ENCODE measurements around the gene ATP8B4. TPM values are rescaled to one million over a fixed set of nuclear protein-coding genes. Genes with fewer than 3 reads are reported as not detected.

ATP8B4 gene
- total and polyA plus RNA-seq, 2 donors from 2014 or later: 2.1 to 12.5 TPM

DNA sequence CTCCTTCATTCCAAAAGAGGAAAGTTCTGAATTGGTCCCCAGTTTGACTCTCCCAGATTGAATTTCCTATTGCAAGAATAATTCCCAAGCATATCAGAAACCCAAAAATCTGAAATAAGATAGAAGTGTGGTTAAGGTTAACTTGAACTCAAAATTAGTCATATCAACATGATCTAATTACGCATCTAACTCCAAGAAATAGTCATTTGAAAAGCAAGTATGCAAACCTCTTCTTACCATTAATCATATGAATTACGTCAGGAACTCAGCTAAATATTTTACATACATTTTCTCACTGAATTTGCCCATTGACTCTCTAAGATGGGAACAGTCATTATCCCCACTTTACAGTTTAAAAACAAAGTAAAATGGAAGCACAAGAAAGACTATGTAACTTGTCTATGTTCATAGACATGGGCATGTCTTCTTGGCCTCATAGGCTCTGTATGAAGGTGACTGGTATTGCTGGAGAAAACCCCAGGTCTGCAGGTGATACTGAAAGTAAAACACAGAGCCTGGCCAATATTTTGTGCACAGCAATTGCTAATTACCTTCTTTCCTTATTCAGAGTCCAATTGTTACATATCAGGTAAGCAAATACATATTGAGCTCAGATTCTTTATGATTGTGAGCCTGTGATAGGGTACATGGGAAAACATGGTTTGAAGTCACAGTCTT, 139.2 kb downstream of the ATP8B4 start:
- H3K27ac ChIP-seq (ENCODE audit: low read depth in 2 of 2, low read length in 2 of 2): no peak overlapping the region
- H3K9ac ChIP-seq (ENCODE audit: low read length in 3 of 3): no peak overlapping the region
- intact Hi-C loops (cut with DNase I): no loop called here
- no peak for TF ChIP-seq CTCF (IDR thresholded peaks at IDR 0.05; ENCODE audit: borderline replicate concordance, extremely low read depth, insufficient read depth)
- no peaks in the 10 kb centered on the region for H3K4me1 ChIP-seq (ENCODE audit: control insufficient read depth in 2 of 3, insufficient read depth in 2 of 3, low read depth in 1 of 3, low read length in 3 of 3)
- H3K9me3 ChIP-seq (ENCODE audit: control insufficient read depth in 2 of 3, insufficient read depth in 1 of 3, low read length in 3 of 3): no peaks in the 10 kb centered on the region
- H3K4me3 ChIP-seq (ENCODE audit: low read length in 3 of 3): no peak overlapping the region
- DNase-seq: no peak
- H3K27me3 ChIP-seq (ENCODE audit: control insufficient read depth, insufficient read depth, low read length): no peaks in the 10 kb centered on the region
- no peak for FAIRE-seq
- no peaks in the 10 kb centered on the region for H3K36me3 ChIP-seq (ENCODE audit: control insufficient read depth in 2 of 3, insufficient read depth in 3 of 3, low read length in 3 of 3)

GRCh38 chr15:49978121-49978520, 140.9 kb downstream of the ATP8B4 start:
- intact Hi-C loops (cut with DNase I): no loop called here
- Histone ChIP-seq H3K4me1 (ENCODE audit: control insufficient read depth in 2 of 3, insufficient read depth in 2 of 3, low read depth in 1 of 3, low read length in 3 of 3) (no peaks in the 10 kb centered on the region), H3K27me3 (ENCODE audit: control insufficient read depth, insufficient read depth, low read length) (no peaks in the 10 kb centered on the region), H3K9ac (ENCODE audit: low read length in 3 of 3) (no peak overlapping the region), H3K36me3 (ENCODE audit: control insufficient read depth in 2 of 3, insufficient read depth in 3 of 3, low read length in 3 of 3) (no peaks in the 10 kb centered on the region), H3K9me3 (ENCODE audit: control insufficient read depth in 2 of 3, insufficient read depth in 1 of 3, low read length in 3 of 3) (no peaks in the 10 kb centered on the region), H3K4me3 (ENCODE audit: low read length in 3 of 3) (no peak overlapping the region), H3K27ac (ENCODE audit: low read depth in 2 of 2, low read length in 2 of 2) (no peak overlapping the region)
- no peak for FAIRE-seq
- DNase-seq: peak in 1 of 5 donors; percentile 31
- TF ChIP-seq CTCF (IDR thresholded peaks at IDR 0.05; ENCODE audit: borderline replicate concordance, extremely low read depth, insufficient read depth): no peak

GRCh38 chr15:49977306-49977705, 141.7 kb downstream of the ATP8B4 start:
- DNase-seq (no peak), FAIRE-seq (no peak)
- H3K36me3 ChIP-seq (ENCODE audit: control insufficient read depth in 2 of 3, insufficient read depth in 3 of 3, low read length in 3 of 3): no peaks in the 10 kb centered on the region
- TF ChIP-seq CTCF (IDR thresholded peaks at IDR 0.05; ENCODE audit: borderline replicate concordance, extremely low read depth, insufficient read depth): no peak
- H3K9me3 ChIP-seq (ENCODE audit: control insufficient read depth in 2 of 3, insufficient read depth in 1 of 3, low read length in 3 of 3): no peaks in the 10 kb centered on the region
- H3K9ac ChIP-seq (ENCODE audit: low read length in 3 of 3): no peak overlapping the region
- intact Hi-C loops (cut with DNase I): no loop called here
- no peaks in the 10 kb centered on the region for H3K27me3 ChIP-seq (ENCODE audit: control insufficient read depth, insufficient read depth, low read length)
- H3K4me3 ChIP-seq (ENCODE audit: low read length in 3 of 3): no peak overlapping the region
- no peak overlapping the region for H3K27ac ChIP-seq (ENCODE audit: low read depth in 2 of 2, low read length in 2 of 2)
- no peaks in the 10 kb centered on the region for H3K4me1 ChIP-seq (ENCODE audit: control insufficient read depth in 2 of 3, insufficient read depth in 2 of 3, low read depth in 1 of 3, low read length in 3 of 3)

- Histone ChIP-seq H3K4me1 (ENCODE audit: control insufficient read depth in 2 of 3, insufficient read depth in 2 of 3, low read depth in 1 of 3, low read length in 3 of 3) (no peaks in the 10 kb centered on the region), H3K27ac (ENCODE audit: low read depth in 2 of 2, low read length in 2 of 2) (no peak overlapping the region), H3K9me3 (ENCODE audit: control insufficient read depth in 2 of 3, insufficient read depth in 1 of 3, low read length in 3 of 3) (no peaks in the 10 kb centered on the region), H3K4me3 (ENCODE audit: low read length in 3 of 3) (no peak overlapping the region), H3K27me3 (ENCODE audit: control insufficient read depth, insufficient read depth, low read length) (no peaks in the 10 kb centered on the region), H3K9ac (ENCODE audit: low read length in 3 of 3) (no peak overlapping the region), H3K36me3 (ENCODE audit: control insufficient read depth in 2 of 3, insufficient read depth in 3 of 3, low read length in 3 of 3) (no peaks in the 10 kb centered on the region)
- intact Hi-C loops (cut with DNase I): no loop called here
- TF ChIP-seq CTCF (IDR thresholded peaks at IDR 0.05; ENCODE audit: borderline replicate concordance, extremely low read depth, insufficient read depth): no peak
- no peak for DNase-seq
- no peak for FAIRE-seq
These were observed 154.5 kb downstream of the ATP8B4 start for GRCh38 chr15:49964551-49964950.

Data from kidney (tissue), 14 donors.